ENCODE results near the gene MED26. TPM values are rescaled to one million over a fixed set of nuclear protein-coding genes. Genes with fewer than 3 reads are reported as not detected.

MED26 gene
- total and polyA plus RNA-seq, 2 experiments from 2014 or later, result 7.4 to 15.4 TPM

DNA sequence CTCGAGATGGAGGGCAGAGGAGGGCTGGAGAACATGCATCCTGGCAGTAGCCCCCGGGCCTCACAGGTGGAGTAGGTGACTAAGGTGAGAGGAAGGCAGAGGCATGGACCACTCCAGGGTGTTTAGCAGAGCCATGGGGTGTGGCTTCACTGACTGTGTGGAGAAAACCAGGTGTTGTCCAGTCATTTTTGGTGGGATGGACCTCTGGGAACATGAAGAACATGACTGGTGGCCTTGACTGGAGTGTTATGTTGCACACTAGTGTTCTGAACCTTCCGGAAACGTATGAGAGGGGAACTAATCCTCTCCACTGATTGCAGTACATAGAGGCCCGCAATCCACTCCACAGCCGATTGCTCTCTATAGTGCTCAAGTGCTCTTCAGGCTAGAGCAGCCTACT is 16.9 kb downstream of the MED26 start (continued):
- TF ChIP-seq, protein P1, sequence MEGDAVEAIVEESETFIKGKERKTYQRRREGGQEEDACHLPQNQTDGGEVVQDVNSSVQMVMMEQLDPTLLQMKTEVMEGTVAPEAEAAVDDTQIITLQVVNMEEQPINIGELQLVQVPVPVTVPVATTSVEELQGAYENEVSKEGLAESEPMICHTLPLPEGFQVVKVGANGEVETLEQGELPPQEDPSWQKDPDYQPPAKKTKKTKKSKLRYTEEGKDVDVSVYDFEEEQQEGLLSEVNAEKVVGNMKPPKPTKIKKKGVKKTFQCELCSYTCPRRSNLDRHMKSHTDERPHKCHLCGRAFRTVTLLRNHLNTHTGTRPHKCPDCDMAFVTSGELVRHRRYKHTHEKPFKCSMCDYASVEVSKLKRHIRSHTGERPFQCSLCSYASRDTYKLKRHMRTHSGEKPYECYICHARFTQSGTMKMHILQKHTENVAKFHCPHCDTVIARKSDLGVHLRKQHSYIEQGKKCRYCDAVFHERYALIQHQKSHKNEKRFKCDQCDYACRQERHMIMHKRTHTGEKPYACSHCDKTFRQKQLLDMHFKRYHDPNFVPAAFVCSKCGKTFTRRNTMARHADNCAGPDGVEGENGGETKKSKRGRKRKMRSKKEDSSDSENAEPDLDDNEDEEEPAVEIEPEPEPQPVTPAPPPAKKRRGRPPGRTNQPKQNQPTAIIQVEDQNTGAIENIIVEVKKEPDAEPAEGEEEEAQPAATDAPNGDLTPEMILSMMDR (conservative IDR thresholded peaks at IDR 0.05; ENCODE audit: low read depth in 2 of 2), result no peak

DNA sequence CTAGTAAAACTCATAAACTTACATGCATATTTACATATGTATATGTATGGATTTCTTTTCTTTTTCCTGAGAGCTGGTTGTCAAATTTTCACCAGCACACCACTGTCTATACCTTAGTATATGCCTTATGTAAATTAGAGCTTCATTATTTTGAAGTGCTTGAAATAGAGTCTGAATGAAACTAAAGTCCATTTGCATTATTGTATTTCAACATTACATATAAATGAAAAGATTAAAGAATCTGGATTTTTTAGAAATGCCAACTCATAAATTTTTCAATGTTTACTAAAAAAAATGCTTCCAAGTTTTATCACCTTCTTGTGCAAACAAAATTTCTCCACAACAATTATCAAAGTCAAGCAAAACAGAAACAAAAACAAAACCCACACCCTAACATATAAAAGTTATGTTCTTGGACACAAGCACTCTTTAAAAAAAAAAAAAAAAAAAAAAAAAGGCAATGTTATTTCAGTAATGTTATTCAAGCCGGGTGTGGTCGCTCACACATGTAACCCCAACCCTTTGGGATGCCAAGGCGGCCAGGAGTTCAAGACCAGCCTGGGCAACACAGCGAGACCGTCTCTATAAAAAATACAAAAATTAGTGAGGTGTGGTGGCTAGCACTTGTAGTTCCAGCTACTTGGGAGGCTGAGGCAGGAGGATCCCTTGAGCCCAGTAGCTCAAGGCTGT is 18.3 kb downstream of the MED26 start:
- TF ChIP-seq EZH2phosphoT487 (IDR thresholded peaks at IDR 0.05; ENCODE audit: unreplicated experiment), result no peak
- TF ChIP-seq, protein P2, sequence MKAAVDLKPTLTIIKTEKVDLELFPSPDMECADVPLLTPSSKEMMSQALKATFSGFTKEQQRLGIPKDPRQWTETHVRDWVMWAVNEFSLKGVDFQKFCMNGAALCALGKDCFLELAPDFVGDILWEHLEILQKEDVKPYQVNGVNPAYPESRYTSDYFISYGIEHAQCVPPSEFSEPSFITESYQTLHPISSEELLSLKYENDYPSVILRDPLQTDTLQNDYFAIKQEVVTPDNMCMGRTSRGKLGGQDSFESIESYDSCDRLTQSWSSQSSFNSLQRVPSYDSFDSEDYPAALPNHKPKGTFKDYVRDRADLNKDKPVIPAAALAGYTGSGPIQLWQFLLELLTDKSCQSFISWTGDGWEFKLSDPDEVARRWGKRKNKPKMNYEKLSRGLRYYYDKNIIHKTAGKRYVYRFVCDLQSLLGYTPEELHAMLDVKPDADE (IDR thresholded peaks at IDR 0.05), result no peak
- TF ChIP-seq, protein P3, sequence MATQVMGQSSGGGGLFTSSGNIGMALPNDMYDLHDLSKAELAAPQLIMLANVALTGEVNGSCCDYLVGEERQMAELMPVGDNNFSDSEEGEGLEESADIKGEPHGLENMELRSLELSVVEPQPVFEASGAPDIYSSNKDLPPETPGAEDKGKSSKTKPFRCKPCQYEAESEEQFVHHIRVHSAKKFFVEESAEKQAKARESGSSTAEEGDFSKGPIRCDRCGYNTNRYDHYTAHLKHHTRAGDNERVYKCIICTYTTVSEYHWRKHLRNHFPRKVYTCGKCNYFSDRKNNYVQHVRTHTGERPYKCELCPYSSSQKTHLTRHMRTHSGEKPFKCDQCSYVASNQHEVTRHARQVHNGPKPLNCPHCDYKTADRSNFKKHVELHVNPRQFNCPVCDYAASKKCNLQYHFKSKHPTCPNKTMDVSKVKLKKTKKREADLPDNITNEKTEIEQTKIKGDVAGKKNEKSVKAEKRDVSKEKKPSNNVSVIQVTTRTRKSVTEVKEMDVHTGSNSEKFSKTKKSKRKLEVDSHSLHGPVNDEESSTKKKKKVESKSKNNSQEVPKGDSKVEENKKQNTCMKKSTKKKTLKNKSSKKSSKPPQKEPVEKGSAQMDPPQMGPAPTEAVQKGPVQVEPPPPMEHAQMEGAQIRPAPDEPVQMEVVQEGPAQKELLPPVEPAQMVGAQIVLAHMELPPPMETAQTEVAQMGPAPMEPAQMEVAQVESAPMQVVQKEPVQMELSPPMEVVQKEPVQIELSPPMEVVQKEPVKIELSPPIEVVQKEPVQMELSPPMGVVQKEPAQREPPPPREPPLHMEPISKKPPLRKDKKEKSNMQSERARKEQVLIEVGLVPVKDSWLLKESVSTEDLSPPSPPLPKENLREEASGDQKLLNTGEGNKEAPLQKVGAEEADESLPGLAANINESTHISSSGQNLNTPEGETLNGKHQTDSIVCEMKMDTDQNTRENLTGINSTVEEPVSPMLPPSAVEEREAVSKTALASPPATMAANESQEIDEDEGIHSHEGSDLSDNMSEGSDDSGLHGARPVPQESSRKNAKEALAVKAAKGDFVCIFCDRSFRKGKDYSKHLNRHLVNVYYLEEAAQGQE (IDR thresholded peaks at IDR 0.05; ENCODE audit: unreplicated experiment), result no peak
- no peak for TF ChIP-seq EZH2 (IDR thresholded peaks at IDR 0.05; ENCODE audit: low read depth, unreplicated experiment)
- no peak for TF ChIP-seq ZNF114 (CRISPR knock-in tag; IDR thresholded peaks at IDR 0.05)
- TF ChIP-seq, protein P1 (conservative IDR thresholded peaks at IDR 0.05; ENCODE audit: low read depth in 2 of 2), result no peak
- TF ChIP-seq, protein P4, sequence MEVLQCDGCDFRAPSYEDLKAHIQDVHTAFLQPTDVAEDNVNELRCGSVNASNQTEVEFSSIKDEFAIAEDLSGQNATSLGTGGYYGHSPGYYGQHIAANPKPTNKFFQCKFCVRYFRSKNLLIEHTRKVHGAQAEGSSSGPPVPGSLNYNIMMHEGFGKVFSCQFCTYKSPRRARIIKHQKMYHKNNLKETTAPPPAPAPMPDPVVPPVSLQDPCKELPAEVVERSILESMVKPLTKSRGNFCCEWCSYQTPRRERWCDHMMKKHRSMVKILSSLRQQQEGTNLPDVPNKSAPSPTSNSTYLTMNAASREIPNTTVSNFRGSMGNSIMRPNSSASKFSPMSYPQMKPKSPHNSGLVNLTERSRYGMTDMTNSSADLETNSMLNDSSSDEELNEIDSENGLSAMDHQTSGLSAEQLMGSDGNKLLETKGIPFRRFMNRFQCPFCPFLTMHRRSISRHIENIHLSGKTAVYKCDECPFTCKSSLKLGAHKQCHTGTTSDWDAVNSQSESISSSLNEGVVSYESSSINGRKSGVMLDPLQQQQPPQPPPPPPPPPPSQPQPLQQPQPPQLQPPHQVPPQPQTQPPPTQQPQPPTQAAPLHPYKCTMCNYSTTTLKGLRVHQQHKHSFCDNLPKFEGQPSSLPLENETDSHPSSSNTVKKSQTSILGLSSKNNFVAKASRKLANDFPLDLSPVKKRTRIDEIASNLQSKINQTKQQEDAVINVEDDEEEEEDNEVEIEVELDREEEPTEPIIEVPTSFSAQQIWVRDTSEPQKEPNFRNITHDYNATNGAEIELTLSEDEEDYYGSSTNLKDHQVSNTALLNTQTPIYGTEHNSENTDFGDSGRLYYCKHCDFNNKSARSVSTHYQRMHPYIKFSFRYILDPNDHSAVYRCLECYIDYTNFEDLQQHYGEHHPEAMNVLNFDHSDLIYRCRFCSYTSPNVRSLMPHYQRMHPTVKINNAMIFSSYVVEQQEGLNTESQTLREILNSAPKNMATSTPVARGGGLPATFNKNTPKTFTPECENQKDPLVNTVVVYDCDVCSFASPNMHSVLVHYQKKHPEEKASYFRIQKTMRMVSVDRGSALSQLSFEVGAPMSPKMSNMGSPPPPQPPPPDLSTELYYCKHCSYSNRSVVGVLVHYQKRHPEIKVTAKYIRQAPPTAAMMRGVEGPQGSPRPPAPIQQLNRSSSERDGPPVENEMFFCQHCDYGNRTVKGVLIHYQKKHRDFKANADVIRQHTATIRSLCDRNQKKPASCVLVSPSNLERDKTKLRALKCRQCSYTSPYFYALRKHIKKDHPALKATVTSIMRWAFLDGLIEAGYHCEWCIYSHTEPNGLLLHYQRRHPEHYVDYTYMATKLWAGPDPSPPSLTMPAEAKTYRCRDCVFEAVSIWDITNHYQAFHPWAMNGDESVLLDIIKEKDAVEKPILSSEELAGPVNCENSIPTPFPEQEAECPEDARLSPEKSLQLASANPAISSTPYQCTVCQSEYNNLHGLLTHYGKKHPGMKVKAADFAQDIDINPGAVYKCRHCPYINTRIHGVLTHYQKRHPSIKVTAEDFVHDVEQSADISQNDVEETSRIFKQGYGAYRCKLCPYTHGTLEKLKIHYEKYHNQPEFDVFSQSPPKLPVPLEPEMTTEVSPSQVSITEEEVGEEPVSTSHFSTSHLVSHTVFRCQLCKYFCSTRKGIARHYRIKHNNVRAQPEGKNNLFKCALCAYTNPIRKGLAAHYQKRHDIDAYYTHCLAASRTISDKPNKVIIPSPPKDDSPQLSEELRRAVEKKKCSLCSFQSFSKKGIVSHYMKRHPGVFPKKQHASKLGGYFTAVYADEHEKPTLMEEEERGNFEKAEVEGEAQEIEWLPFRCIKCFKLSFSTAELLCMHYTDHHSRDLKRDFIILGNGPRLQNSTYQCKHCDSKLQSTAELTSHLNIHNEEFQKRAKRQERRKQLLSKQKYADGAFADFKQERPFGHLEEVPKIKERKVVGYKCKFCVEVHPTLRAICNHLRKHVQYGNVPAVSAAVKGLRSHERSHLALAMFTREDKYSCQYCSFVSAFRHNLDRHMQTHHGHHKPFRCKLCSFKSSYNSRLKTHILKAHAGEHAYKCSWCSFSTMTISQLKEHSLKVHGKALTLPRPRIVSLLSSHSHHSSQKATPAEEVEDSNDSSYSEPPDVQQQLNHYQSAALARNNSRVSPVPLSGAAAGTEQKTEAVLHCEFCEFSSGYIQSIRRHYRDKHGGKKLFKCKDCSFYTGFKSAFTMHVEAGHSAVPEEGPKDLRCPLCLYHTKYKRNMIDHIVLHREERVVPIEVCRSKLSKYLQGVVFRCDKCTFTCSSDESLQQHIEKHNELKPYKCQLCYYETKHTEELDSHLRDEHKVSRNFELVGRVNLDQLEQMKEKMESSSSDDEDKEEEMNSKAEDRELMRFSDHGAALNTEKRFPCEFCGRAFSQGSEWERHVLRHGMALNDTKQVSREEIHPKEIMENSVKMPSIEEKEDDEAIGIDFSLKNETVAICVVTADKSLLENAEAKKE (CRISPR knock-in tag; IDR thresholded peaks at IDR 0.05), result no peak
- Histone ChIP-seq H3K36me3 (ENCODE audit: insufficient read depth) (no peaks in the 10 kb centered on the region), H3K79me2 (replicated peaks; ENCODE audit: insufficient read depth) (peaks cover 98% of the 10 kb centered on the region), H2AFZ (no peak overlapping the region), H3K4me3 (no peak overlapping the region), H3K4me1 (ENCODE audit: insufficient read depth) (0 out of 2 replicates have a peak, but pooled peaks cover under 1% of the 10 kb centered on the region), H3F3A (replicated peaks; ENCODE audit: low read depth) (no peaks in the 10 kb centered on the region), H3K4me2 (no peak overlapping the region), H4K20me1 (replicated peaks; ENCODE audit: insufficient read depth) (peaks cover 57% of the 10 kb centered on the region), H3K27me3 (ENCODE audit: insufficient read depth) (no peaks in the 10 kb centered on the region), H3K9me2 (ENCODE audit: insufficient read depth) (no peaks in the 10 kb centered on the region), H3K27ac (ENCODE audit: low read depth) (no peak overlapping the region)
- ATAC-seq (no peak), DNase-seq (ENCODE audit: low spot score) (no peak)
- peaks cover under 1% of the 10 kb centered on the region; the same call in 2 of the 3 replicates for H3K4me1 Mint-ChIP-seq
- no peak overlapping the region for H3K4me3 Mint-ChIP-seq
- no peaks in the 10 kb centered on the region for H3K9me3 Mint-ChIP-seq
- no peaks in the 10 kb centered on the region; the same call in 2 of the 3 replicates for H3K36me3 Mint-ChIP-seq (ENCODE audit: low read depth)
- no peak overlapping the region for H3K27ac Mint-ChIP-seq
- H3K27me3 Mint-ChIP-seq (ENCODE audit: insufficient read depth, low read depth, poor library complexity), result peaks cover 2% of the 10 kb centered on the region
